22Rv1 (cell line): Measurements from ENCODE around the gene PODNL1.

Experiments
- ZFX ChIP-seq: fragments of 450-650 bp; IDR thresholded peaks from 2 replicates; pipeline ENCODE4 v1.6.1; 2017; ENCODE audit warnings: antibody characterized with exemption, borderline replicate concordance
- TF ChIP-seq, protein P1 (sequence below): fragments of 450-650 bp; IDR thresholded peaks from 2 replicates; pipeline ENCODE4 v1.5.1; 2017; ENCODE audit warnings: mild to moderate bottlenecking

GRCh38 chr19:13894552-13894951, 43.7 kb downstream of the PODNL1 start:
- TF ChIP-seq, protein P1, sequence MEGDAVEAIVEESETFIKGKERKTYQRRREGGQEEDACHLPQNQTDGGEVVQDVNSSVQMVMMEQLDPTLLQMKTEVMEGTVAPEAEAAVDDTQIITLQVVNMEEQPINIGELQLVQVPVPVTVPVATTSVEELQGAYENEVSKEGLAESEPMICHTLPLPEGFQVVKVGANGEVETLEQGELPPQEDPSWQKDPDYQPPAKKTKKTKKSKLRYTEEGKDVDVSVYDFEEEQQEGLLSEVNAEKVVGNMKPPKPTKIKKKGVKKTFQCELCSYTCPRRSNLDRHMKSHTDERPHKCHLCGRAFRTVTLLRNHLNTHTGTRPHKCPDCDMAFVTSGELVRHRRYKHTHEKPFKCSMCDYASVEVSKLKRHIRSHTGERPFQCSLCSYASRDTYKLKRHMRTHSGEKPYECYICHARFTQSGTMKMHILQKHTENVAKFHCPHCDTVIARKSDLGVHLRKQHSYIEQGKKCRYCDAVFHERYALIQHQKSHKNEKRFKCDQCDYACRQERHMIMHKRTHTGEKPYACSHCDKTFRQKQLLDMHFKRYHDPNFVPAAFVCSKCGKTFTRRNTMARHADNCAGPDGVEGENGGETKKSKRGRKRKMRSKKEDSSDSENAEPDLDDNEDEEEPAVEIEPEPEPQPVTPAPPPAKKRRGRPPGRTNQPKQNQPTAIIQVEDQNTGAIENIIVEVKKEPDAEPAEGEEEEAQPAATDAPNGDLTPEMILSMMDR, result no peak
- TF ChIP-seq ZFX, result no peak
